NAMALWA (cell line): Measurements from ENCODE around the gene NKTR.

Experiments used
- DNase-seq: peaks from one replicate; pipeline ENCODE4 v3.0.0-alpha.2; 2015; ENCODE audit warnings: low spot score

NKTR gene

DNA sequence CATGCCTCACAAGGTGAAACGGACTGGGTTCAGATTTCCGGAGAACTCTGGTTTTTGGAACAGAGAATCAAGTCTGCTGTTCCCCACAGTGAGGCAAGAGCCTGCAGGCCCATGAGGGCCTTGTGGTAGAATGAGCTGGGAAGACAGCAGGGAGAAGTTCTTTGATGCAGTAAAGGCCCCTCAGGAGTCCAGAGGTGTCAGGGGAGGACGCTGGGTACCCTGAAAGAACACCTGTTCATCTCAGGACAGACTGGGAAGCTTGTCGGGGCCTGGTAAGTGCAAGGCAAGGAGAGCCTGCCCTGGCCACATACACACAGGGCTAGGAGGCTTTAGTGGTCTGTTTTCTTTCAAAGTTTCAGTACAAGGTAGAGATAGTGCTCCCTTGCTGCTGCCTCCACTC, 49.3 kb downstream of the NKTR start:
- no peak for DNase-seq

DNA sequence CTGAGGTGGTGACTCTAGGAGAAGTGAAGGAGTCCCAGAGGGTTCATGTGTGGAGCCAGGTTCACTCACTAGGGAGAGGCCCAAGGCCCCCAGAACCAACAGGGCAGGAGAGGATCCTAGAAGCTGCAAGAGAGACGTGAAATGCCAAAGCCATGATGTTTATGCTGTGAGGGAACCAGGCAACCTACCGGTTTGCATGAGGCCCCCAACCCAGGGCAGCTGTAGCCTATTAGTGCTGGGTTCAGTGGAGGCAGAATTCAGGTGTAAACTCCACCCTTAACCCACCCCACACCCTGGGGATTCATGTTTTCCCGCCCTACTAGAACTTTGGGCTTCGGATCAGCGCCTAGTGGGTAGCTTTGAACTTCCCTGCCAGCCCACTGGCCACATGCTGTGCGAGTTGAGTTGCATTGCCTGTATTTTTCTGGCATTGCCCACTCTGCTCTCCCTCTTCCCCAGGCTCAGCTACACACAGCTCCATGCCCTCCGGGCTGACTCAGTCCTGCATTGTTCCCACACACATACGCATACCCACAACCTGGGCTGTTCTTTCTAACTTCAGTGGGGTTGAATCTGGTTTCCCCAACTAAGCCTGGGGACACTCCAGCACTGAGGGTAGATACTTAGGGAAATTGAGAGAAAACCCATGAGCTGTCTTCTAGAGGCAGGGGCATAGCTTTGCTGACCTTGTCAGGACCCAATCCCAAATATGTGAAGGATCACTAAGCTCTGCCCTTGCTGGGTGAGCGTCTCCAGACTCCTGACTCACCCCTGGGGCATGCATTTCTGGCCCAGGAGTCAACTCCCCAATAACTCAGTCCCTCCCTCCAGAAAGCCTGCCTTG, 51.0 kb downstream of the NKTR start:
- DNase-seq: no peak

DNA sequence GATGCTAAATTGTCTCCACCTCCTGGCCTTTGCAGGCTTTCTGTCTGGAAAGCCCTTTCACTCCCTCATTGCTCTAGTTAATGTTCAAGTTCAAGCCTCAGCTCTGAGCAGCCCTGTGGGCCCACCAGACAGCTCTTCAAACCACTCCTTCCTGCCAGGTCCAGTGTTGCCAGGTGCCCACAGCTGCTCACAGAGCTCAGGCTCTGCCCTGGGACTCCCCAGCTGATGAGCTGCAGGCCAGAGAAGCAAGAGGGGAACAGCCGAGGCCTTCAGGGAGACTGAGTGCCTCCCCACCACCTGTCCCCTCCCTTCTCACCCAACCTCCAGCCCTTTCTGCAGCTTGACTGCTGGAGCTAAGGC, 51.7 kb downstream of the NKTR start:
- DNase-seq: peak; percentile 11

DNA sequence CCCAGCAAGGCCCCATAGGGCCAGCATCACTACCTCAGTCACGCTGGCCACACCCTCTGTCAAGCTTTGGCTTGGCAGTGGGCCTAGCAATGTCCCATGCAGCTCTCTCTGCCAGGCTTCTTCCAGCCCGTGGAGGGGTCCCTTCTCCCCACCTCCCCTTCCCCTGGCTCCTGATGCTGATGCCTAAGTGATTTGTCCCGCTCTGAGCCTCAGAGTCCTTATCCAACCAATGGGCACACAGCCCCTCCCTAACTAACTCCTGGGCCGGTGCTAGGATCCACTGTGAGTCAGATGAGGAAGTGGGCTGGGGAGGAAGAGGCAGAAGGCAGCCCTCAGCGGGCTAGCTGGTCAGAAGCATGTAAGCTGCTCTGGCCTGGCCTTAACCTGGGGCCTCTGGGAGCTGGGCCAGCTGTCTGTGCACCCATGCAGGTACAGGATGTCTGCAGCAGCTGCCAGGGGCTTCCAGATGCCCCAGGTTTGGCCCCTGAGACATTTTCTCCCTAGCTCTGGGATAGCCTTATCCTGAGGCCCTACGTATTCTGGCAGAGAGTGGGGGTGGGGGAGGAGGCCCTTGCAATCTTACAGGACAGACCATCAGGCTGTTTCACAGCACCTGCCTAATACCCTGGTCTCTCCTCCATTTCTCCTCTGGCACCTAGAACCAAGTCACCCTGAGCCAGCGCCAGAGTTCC, 52.3 kb downstream of the NKTR start:
- peak; percentile 20 for DNase-seq

DNA sequence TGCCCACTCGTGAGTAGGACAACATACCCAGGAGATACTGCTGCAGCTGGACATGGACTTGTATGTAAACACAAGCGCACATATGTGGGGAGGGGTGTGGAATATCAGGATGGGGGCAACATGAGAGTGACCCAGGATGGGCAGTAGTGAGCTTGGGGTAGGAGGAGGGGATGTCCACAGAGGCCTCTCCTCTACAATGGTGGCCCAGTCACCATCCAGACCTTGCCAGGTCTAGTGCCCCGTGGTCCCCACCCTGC, 52.7 kb downstream of the NKTR start:
- no peak for DNase-seq

DNA sequence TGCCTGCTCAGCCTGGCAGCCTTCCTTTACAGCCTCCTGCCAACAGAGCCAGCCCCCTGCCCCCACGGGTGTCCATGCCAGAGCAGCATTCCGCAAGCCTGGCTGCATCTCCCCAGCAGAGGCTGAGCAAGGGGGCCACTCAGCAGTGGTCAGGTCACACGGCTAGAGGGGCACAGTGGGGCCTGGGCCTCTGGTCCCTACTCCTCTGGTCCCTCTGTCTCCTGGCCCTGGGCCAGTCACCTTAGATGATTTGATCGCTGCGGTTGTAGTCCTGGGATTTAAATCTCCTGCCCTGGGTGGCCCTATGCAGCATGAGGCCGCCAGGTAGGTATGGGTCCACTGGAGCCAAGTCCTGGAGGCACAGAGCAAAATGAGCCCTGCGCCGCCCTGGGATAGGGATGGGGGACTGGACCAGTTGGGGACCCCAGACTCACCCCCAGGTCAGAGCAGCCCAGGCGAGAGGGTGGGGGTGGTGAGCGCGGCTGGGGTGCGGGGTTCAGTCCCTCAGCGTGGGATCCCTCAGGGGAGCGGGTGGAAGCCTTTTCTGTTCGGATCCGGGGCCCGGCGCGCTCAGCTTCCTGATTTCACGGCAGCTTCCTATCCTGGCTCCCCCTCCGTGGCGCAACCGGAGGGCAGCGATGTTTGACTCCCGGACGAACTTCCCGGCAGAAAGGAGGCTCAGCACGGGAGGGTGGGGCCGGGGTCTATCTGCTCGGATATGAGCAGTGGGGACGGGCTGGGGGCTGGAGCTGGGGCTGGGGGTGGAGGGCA, 53.3 kb downstream of the NKTR start, which contains the start of gene ZBTB47:
ZBTB47 (plus strand) TSS at position 138 of the 771 bp plus-strand sequence. CDS start 4,659 bp downstream, outside the sequence.
- no peak for DNase-seq

DNA sequence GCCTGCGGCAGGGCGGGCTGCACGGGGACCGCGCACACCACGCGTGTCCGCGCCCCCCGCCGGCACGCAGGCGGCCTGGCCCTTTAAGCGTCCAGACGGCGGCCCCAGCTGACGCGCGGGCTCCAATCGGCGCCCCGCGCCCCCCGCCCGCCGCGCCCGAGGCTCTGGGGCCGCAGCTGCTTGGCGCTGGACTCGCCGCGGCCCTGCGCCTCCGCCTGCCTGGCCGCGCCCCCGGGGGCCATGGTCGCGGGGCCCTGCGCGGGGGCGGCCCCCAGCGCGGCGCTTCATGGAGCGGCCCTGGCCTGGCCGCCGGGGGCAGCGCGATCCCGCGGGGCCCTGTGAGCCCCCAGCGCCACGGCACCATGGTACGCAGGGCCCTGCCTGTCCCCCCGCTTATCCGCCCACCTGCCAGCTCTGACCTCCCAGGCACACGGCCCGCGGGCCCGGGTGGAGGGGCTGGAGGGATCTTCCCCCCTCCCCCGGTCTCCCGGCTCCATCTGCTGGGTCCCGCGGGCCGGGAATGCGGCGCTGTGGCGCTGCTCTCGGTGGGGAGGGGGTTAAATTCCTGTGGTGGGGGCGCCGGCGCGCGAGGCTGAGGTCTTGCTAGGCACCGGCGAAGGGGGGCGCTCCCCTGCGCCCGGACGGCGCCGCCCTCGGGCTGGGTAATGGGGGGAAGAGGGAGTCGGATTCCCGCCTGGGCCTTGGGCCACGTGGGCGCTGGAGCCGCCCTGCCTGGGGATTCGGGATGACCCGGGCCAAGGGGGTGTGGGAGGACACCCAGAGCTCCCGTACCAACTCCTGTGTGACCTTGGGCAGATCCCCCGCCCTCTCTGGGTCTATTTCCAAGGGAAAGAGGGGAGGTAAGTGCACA, 54.1 kb downstream of the NKTR start:
- no peak for DNase-seq

DNA sequence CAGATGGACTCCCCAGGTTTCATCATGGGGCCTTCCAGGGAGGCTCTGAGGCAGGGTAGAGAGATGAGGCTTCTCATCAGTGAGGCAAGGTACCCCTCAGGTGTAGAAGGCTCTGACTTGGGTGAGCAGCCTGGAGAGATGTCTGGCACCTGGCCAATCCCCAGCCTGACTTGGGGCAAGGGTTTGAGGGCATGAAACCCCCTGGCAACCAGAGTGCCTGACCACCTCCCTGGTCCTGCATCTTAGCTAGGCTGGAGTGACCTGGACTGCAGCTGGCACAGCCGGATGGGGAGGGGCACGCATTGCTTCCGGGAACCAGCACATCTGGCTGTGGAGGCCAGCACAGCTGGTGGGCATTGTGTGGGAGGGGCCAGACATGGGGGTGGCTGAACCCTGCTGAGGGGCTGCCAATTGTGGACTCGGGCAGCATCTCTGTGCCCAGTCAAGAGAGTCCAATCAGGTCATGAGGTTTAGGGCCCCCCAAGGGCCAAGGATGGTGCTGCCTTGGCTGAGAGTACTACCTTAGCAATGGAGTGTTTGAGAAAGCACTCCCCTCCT, 54.9 kb downstream of the NKTR start:
- no peak for DNase-seq

DNA sequence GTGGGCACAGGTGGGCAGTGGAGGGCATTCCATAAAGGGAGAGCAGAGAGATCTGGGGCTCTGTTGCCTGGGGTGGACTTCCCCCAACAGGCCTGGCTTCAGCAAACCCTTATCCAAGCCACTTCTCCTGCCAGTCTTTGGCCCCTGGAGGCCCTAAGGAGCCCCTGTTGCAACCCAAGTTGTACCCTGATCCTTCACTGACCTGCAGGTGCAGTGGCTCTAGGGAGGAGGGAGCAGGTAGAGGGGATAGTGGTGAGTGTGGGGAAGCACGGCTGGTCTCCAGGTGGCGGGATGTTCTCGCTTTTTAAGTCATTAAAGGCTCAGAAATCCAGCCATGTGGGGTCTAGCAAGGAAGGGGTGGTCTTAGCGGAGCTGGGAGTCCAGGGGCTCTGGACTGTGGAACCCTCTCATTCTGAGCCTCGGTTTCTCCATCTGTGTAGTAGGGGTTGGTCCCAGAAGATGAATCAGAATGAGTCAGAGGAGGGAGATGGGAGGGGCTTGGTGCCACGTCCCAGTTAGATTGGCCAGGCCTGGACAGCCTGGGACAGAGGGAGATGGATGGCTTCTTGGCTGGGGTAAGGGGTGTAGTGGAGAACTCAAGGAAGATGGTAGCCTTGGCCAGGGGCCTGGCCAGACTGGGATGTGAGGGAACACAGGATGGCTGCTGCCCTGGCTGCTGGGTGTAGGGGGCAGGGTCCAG, 55.6 kb downstream of the NKTR start:
- no peak for DNase-seq

DNA sequence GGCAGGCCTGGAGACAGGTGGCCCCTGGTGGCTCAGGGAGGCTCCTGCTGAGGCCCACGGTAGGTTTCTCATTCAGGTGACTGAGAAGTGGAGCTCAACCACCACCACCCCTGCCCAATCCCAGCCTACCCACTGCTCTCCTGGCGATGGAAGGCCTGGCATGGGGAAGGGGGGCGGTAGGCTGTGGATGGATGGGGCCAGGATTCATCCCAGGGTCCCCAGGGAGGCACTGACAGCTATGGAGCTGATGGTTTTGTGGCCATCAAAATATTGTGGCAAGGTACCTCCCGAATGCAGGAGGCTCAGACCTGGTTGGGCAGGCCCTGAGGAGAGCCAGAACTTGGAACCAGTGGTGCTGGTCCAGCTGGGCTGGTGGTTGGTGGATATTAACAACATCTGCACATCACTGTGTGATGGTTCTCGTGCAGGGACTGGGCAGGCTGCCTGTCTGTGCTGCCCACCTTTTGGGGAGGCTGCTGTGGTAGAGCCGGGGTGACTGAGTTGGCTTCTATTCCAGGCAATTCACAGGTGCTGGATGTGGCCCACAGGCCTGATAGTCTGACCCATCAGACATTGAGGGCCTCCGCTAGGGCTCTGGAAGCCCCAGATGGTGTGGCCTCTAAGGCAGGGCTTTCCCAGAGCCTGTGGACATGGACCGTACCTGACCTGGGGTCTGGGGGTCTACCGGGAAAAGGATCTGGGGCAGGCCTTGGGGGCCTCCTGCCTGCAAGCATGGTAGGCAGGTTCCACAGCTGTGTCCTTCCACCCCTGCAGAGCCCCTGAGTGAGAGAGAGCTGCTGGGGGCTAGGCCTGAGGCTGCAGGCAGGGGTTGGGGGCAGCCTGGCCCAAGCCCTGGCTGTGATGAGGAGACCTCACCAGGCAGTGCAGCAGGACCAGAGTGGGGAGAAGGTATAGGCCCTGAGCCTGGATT, 56.5 kb downstream of the NKTR start:
- no peak for DNase-seq

DNA sequence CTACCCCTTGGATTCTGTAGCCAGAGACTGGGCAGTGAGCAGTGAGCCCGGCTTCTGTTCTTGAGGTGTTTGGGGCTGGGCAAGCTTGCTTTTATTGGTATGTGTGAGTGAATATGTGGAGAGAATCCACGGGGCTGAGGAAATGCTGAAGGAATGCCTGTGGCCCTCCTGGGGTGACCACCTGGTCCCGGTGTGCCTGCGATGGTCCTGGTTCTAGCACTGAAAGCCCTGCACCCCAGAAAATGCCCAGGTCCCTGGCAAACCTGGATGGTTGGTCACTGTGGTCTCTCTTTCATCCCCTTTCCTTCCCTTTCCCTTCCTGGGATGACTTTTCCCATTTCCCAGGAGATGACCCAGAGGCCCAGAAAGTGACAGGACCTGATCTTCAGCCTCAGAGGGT, 57.2 kb downstream of the NKTR start:
- DNase-seq: no peak

DNA sequence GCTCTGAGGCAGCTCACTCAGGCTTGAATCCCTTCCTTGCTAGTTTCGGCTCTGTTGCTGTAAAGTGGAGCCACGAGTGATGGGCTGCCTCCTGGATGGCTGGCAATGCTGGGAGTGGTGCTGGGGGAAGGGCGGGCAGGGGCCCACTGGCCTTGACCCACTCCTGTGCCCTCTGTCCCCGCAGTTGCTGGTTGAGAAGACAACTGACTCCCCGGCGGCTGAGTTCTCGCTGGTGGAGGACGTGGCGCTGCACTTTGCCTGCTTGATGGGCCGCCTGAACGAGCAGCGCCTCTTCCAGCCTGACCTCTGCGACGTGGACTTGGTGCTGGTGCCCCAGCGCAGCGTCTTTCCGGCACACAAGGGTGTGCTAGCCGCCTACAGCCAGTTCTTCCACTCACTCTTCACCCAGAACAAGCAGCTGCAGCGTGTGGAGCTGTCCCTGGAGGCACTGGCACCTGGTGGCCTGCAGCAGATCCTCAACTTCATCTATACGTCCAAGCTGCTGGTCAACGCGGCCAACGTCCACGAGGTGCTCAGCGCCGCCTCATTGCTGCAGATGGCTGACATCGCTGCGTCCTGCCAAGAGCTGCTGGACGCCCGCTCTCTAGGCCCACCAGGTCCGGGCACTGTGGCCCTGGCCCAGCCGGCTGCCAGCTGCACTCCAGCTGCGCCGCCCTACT, 57.7 kb downstream of the NKTR start:
- no peak for DNase-seq

DNA sequence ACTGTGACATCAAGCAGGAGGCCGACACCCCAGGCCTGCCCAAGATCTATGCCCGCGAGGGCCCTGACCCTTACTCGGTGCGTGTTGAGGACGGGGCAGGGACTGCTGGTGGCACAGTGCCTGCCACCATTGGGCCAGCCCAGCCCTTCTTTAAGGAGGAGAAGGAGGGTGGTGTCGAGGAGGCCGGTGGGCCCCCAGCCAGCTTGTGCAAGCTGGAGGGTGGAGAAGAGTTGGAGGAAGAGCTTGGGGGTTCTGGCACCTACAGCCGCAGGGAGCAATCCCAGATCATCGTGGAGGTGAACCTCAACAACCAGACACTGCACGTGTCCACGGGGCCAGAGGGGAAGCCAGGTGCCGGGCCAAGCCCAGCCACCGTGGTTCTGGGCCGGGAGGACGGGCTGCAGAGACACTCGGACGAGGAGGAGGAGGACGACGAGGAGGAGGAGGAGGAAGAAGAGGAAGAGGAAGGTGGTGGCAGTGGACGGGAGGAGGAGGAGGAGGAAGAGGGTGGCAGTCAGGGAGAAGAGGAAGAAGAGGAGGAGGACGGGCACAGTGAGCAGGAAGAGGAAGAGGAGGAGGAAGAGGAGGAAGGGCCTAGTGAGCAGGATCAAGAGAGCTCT, 58.4 kb downstream of the NKTR start:
- DNase-seq: no peak

DNA sequence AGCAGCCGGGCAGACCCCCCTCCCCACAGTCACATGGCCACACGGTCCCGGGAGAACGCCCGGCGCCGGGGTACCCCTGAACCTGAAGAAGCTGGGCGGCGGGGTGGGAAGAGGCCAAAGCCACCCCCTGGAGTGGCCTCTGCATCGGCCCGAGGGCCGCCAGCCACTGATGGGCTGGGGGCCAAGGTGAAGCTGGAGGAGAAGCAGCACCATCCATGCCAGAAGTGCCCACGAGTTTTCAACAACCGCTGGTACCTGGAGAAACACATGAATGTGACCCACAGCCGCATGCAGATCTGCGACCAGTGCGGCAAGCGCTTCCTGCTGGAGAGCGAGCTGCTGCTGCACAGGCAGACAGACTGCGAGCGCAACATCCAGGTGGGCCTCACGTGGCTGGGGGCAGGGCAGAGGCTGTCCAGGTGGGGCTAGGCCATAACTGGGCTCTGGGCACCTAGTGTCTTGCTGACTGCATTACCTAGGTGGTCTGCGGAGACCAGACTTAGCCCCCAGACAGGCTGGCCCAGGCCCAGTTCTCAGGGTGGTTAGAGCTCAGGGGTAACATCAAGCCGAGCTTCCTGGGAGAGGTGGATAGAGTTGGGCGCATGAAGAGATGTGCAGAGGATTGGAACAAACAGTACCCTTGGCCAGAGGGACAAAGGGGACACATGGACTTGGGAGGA, 59.1 kb downstream of the NKTR start:
- no peak for DNase-seq

DNA sequence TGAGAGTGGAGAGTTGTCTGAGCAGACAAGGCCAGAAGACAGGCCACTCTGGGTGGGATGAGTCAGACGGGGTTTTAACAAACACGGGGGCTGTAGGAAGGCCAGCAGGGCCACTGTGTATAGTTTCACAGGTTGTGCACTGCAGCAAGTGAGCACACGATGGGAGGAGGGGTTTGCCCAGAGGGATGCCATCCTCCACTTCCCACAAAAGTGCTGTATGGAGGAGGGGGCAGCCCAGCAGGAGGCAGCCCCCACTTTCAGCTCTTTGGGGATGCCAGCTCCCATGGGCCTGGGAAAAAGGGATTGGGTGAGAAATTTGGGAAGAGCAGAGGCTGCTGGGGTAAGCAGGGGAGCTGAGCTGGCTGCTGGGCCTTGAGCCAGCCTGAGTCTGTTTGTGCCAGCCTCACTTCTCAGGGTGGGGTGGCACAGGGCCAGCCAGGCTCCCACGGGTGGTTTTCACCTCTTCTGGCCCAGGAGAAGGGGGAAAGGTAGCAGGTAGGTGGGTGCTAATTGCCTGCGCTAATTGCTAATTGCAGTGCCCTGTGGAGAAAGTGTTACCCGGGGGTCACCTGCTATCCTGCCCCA, 59.7 kb downstream of the NKTR start:
- DNase-seq: no peak

DNA sequence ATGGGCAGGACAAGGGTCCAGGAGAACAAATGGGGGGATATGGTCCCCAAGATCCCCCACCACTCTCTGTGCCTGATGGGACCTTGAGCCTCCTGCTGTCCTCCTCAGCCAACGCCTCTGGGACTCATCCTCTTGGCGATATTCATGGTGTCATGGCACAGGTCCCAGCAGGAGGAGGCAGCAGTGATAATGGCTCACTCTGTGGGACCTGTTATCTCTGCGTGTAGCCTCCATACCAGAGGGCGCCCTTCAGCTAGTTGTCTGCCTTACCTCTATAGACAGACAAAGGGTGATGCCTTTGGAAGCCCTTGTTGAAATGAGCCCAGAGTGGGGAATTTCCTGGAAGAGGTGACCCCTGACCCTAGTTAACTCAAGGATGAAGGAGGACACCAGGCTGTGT, 60.4 kb downstream of the NKTR start:
- peak; percentile 41 for DNase-seq

DNA sequence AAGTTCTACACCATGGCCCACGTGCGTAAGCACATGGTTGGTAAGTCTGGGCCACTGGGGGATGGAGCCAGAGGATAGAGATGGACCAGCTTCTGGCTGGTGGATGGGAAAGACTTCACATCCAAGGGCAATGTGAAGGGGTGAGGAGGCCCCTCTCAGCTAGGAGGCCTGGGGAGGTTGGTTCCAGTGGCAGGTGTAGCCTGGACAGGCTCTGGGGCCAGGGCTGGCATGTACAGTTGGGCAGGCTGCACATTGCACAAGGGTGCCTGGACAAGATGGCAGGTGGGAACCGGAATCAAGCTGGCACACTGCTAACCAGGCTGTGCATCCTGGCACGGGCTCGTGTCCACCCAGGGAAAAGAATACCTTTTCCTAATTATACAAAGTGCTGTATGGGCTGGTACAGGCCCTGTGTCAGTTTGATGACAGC, 61.1 kb downstream of the NKTR start:
- no peak for DNase-seq
